HL-60 (cell line): ENCODE data around the gene PACRG.

Experiments
- DNase-seq, 2 experiments: peaks; one replicate each; pipeline ENCODE4 v3.0.0-alpha.2; 2010 to 2020; ENCODE audit warnings: low read depth in 1 of 2, low spot score in 1 of 2
- H3K27ac ChIP-seq: fragments of 250-450 bp; sonication (Bioruptor Pico); replicated peaks from 2 replicates; pipeline ENCODE4 v1.5.1; 2020; ENCODE audit warnings: mild to moderate bottlenecking, moderate library complexity
- H3K27me3 ChIP-seq: fragments of 250-450 bp; sonication (Bioruptor Pico); 2 replicates; pipeline ENCODE4 v1.5.1; 2021; ENCODE audit warnings: mild to moderate bottlenecking, moderate library complexity; ENCODE audit not compliant: insufficient read depth, poor library complexity, severe bottlenecking
- H3K4me3 ChIP-seq: replicated peaks from 2 replicates; pipeline ENCODE4 v1.5.1; 2011; ENCODE audit warnings: mild to moderate bottlenecking, control low read depth, low read length; ENCODE audit not compliant: insufficient read depth
- CTCF ChIP-seq: IDR thresholded peaks from one replicate; pipeline ENCODE4 v1.5.1; 2011; ENCODE audit warnings: low read length, control low read depth, inconsistent platforms; ENCODE audit not compliant: insufficient read depth
- GABPA ChIP-seq: IDR thresholded peaks from 2 replicates; pipeline ENCODE4 v1.6.1; 2012; ENCODE audit warnings: low read depth
- POLR2AphosphoS5 ChIP-seq: IDR thresholded peaks from 2 replicates; pipeline ENCODE4 v1.6.1; 2012; ENCODE audit warnings: low read depth
- SPI1 ChIP-seq: IDR thresholded peaks from 2 replicates; pipeline ENCODE4 v1.6.1; 2012; ENCODE audit warnings: low read depth, mild to moderate bottlenecking, borderline replicate concordance
- TF ChIP-seq, protein P1 (sequence below): IDR thresholded peaks from 2 replicates; pipeline ENCODE4 v1.6.1; 2012; ENCODE audit warnings: low read depth; ENCODE audit not compliant: insufficient replicate concordance

Gene PACRG

DNA sequence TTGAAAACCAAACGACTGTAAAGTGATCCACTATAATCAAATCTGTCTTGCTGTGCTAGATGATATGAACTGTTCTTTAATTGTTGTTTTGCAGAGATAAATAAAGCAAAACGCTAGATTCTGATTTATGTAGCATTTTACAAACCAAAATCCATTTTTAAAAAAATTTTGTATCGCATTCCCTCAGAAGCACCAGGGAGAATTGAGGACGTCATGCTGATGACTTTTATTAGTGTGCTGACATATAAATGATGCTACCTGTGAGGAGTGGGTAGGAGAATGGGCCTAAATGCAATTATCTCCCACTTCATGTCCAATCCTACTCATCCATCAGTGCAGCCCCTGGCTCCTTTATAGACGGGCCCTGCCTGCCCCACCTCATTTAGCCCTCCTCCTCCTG lies 282.4 kb downstream of the PACRG start:
- no peak for DNase-seq
- H3K27ac ChIP-seq = no peak overlapping the region
- H3K27me3 ChIP-seq = no peaks in the 10 kb centered on the region
- no peak overlapping the region for H3K4me3 ChIP-seq
- no peak for TF ChIP-seq GABPA
- TF ChIP-seq POLR2AphosphoS5 = no peak
- TF ChIP-seq CTCF = no peak
- no peak for TF ChIP-seq SPI1
- TF ChIP-seq, protein P1, sequence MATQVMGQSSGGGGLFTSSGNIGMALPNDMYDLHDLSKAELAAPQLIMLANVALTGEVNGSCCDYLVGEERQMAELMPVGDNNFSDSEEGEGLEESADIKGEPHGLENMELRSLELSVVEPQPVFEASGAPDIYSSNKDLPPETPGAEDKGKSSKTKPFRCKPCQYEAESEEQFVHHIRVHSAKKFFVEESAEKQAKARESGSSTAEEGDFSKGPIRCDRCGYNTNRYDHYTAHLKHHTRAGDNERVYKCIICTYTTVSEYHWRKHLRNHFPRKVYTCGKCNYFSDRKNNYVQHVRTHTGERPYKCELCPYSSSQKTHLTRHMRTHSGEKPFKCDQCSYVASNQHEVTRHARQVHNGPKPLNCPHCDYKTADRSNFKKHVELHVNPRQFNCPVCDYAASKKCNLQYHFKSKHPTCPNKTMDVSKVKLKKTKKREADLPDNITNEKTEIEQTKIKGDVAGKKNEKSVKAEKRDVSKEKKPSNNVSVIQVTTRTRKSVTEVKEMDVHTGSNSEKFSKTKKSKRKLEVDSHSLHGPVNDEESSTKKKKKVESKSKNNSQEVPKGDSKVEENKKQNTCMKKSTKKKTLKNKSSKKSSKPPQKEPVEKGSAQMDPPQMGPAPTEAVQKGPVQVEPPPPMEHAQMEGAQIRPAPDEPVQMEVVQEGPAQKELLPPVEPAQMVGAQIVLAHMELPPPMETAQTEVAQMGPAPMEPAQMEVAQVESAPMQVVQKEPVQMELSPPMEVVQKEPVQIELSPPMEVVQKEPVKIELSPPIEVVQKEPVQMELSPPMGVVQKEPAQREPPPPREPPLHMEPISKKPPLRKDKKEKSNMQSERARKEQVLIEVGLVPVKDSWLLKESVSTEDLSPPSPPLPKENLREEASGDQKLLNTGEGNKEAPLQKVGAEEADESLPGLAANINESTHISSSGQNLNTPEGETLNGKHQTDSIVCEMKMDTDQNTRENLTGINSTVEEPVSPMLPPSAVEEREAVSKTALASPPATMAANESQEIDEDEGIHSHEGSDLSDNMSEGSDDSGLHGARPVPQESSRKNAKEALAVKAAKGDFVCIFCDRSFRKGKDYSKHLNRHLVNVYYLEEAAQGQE = no peak

DNA sequence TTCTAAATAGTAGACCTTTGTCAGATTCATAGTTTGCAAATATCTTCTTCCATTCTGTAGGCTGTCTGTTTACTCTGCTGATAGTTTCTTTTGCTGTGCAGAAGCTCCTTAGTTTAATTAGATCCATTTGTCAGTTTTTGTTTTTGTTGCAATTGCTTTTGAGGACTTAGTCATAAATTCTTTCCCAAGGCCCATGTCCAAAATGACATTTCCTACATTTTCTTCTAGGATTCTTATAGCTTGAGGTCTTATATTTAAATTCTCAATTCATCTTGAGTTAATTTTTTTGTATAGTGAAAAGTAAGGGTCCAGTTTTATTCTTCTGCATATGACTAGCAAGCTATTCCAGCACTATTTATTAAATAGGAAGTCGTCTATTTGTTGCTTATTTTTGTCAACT lies 287.0 kb downstream of the PACRG start:
- DNase-seq = no peak
- H3K4me3 ChIP-seq = no peak overlapping the region
- no peak overlapping the region for H3K27ac ChIP-seq
- TF ChIP-seq CTCF = no peak
- TF ChIP-seq, protein P1 = no peak
- TF ChIP-seq SPI1 = no peak
- TF ChIP-seq POLR2AphosphoS5 = no peak
- no peak for TF ChIP-seq GABPA
- no peaks in the 10 kb centered on the region for H3K27me3 ChIP-seq

DNA sequence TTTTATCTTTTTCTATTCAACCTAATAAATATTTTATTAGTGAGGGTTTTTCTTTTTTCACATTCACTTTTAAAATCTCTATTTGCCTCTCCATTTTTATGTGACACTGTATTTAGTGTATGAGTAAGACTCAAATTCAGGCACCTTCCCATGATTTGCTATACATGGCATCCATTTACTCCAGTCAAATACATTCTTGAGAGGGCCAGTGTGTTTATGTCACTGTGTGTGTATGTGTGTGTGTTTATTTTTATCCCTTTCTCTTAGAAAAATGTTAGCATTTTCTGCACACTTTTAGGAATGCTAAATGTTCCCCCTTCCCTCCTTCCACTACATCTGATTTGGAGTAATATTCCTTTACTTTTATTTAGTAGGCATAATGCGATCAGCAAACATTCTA lies 290.0 kb downstream of the PACRG start:
- no peak overlapping the region for H3K27ac ChIP-seq
- no peaks in the 10 kb centered on the region for H3K27me3 ChIP-seq
- H3K4me3 ChIP-seq = no peak overlapping the region
- DNase-seq = no peak
- TF ChIP-seq GABPA (no peak), POLR2AphosphoS5 (no peak), SPI1 (no peak), CTCF (no peak)
- TF ChIP-seq, protein P1 = no peak
